WI38 (cell line): ENCODE results near the gene C10orf62.

Source experiments
- H3K4me3 ChIP-seq: 2 replicates; pipeline ENCODE4 v1.5.1; 2011; ENCODE audit warnings: low read depth, mild to moderate bottlenecking, control low read depth, low read length
- CTCF ChIP-seq: IDR thresholded peaks from 2 replicates; pipeline ENCODE4 v1.5.1; 2012; ENCODE audit warnings: low read depth, mild to moderate bottlenecking, control low read depth, low read length

The C10orf62 gene

DNA sequence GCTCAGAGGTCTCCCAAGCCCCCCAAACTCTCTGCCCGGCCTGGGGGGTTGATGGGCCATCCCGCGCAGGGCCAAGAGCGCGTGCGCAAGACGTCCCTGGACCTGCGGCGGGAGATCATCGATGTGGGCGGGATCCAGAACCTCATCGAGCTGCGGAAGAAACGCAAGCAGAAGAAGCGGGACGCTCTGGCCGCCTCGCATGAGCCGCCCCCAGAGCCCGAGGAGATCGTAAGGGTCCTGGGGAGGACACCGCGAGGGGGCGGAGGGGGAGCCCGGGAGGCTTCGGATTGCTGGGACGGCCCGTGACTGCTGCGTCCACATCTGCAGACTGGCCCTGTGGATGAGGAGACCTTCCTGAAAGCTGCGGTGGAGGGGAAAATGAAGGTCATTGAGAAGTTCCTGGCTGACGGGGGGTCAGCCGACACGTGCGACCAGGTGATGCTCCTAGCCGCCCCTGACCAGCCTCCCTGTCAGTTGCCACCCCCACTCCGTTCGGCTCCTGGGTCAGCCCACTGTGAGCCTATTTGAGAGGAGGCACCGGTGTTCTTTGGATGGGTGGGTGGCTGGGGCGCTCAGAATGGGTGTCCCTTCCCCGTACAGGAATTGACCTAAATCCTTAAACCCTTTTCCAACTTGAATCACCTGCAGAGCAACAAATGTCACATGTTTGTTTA is 11.2 kb upstream of the C10orf62 start:
- no peak overlapping the region for H3K4me3 ChIP-seq
- no peak for TF ChIP-seq CTCF

DNA sequence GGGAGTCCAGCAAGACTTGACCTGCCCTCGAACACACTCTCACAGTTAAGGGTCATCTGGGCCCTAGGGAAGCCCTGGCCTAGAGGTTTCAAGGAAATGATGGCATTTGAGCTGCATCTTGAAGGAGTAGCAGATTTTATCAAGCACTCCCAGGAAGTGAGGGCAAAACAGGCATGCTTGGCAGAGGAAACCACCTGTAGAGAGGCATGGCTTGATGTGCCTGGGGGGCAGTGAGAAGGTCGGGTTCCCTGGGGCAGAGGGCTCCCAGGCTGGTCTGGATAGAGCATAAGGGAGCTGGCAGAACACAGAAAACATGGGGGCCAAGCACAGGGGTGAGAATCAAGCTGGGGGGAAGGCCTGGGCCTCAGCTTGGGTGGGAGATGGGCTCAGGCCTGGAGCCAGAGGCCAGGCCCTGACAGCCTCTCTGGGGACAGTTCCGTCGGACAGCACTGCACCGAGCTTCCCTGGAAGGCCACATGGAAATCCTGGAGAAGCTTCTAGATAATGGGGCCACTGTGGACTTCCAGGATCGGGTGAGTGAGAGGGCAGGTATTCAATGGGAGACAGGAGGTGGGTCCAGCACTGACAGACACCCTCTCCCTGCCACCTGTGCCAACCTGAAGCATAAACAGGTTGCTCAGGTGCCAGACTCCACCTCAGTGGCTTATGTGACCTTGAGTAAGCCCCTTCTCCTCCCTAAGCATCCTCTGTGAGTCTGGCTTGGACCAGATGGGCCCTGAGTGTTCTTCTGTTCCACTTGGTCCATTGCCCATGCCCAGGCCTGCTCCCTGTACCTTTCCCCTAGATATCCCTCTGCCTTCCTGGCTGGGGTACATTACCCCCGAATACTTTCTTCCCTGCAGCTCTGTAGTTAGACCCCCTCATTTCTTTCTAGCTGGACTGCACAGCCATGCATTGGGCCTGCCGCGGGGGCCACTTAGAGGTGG is 8.8 kb upstream of the C10orf62 start:
- TF ChIP-seq CTCF, result no peak
- no peak overlapping the region for H3K4me3 ChIP-seq

- no peak for TF ChIP-seq CTCF
- no peak overlapping the region for H3K4me3 ChIP-seq
Observed at GRCh38 chr10:97582169-97582568, 7.4 kb upstream of the C10orf62 start.

DNA sequence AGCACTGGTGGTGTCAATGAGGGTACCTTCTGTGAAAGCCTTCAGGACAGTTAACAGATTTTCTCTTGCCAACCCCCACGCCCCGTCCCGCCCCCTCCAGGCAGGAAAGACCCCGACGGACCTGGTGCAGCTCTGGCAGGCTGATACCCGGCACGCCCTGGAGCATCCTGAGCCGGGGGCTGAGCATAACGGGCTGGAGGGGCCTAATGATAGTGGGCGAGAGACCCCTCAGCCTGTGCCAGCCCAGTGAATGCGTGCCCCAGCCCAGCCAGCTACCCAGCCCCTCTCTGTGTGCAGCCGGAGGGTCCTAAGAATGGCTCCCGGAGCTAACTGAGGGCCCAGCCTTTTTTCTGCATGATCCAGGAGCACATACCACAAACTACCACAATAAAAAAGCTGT is 6.0 kb upstream of the C10orf62 start:
- TF ChIP-seq CTCF, result no peak

GRCh38 chr10:97584060-97584797 is 5.3 kb upstream of the C10orf62 start, which contains the start of gene HOGA1:
Gene HOGA1, plus strand, starts transcription at chr10:97584389. Its CDS starts 315 bp downstream, at chr10:97584704.
- no peak within 1 kb of the TSS for H3K4me3 ChIP-seq
- TF ChIP-seq CTCF, result no peak

More for the DNA sequence above, 6.0 kb upstream of the C10orf62 start:
- H3K4me3 ChIP-seq, result no peak overlapping the region

- no peak overlapping the region for H3K4me3 ChIP-seq
- TF ChIP-seq CTCF, result no peak
Observed at GRCh38 chr10:97584798-97585438, 4.6 kb upstream of the C10orf62 start.
